ENCODE data around the gene MOCOS.

Gene MOCOS

DNA sequence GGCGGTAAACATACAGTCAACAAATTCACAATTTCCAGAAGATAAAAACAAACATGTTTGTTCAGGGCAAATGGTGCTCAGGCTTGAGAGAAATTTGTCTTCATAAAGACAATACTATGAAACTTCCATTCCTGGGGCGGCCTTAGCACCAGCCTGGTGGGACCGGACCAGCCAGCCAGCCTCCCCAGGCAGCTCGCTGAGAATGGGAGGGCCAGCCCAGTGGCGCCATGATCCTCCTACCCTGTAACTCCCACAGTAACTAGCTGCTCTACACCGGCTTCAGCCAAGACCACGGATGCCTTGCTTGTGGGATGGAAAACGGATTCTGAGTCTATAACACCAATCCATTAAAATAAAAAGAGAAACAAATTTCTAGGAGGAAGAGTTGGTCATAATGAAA, 86.0 kb downstream of the MOCOS start:
- H3K27ac ChIP-seq (ENCODE audit: low read depth, low read length, severe bottlenecking): no peak overlapping the region
- WGBS, 2 experiments (ENCODE audit: insufficient coverage in 2 of 2): 80 to 95% methylated on average over 1 to 4 of the region's 8 CpGs
- H3K4me1 ChIP-seq (ENCODE audit: control insufficient read depth, insufficient read depth, low read length, poor library complexity, severe bottlenecking): no peaks in the 10 kb centered on the region
- H3K36me3 ChIP-seq (ENCODE audit: control insufficient read depth, insufficient read depth, low read length): no peaks in the 10 kb centered on the region
- no peaks in the 10 kb centered on the region for H3K9me3 ChIP-seq (ENCODE audit: control insufficient read depth, low read length)
- no peak overlapping the region for H3K4me3 ChIP-seq (ENCODE audit: extremely low read depth, insufficient read depth, low read length, poor library complexity, severe bottlenecking)

DNA sequence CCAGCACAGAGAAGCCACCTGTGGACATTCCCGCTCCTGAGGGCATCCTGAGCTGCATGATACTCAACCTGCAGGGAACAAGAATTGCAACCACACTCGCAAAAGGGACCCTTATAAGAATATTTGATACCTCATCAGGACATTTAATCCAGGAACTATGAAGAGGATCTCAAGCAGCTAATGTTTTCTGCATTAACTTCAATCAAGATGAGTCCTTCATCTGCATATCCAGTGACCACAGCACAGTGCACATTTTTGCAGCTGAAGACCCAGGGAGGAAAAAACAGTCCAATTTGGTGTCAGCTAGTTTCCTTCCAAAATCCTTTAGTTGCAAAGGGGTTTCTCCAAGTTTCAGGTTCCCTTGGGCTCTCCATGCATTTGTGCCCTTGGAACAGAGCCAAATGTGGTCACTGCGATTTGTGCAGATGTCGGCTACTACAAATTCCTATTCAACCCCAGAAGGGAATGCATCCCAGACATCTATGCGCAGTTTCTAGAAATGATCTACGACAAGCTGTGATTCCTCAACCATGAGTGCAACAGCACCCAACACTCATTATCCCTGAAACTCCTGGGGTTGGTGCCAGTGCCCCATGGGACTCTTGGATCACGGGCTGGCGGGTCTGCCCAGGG, 86.9 kb downstream of the MOCOS start:
- H3K27ac ChIP-seq (ENCODE audit: low read depth, low read length, severe bottlenecking): no peak overlapping the region
- H3K4me3 ChIP-seq (ENCODE audit: extremely low read depth, insufficient read depth, low read length, poor library complexity, severe bottlenecking): no peak overlapping the region
- H3K36me3 ChIP-seq (ENCODE audit: control insufficient read depth, insufficient read depth, low read length): no peaks in the 10 kb centered on the region
- 90 to 93% methylated on average over 7 to 8 of the region's 8 CpGs for WGBS, 2 experiments (ENCODE audit: insufficient coverage in 2 of 2)
- H3K9me3 ChIP-seq (ENCODE audit: control insufficient read depth, low read length): no peaks in the 10 kb centered on the region
- no peaks in the 10 kb centered on the region for H3K4me1 ChIP-seq (ENCODE audit: control insufficient read depth, insufficient read depth, low read length, poor library complexity, severe bottlenecking)

- WGBS, 2 experiments (ENCODE audit: insufficient coverage in 2 of 2): no CpG with 5 or more reads among the region's 1 CpG
- H3K9me3 ChIP-seq (ENCODE audit: control insufficient read depth, low read length): no peaks in the 10 kb centered on the region
Observed at GRCh38 chr18:36275561-36275960, 88.3 kb downstream of the MOCOS start.

GRCh38 chr18:36279001-36279400, 91.7 kb downstream of the MOCOS start:
- Histone ChIP-seq H3K9me3 (ENCODE audit: control insufficient read depth, low read length) (no peaks in the 10 kb centered on the region), H3K36me3 (ENCODE audit: control insufficient read depth, insufficient read depth, low read length) (no peaks in the 10 kb centered on the region), H3K4me1 (ENCODE audit: control insufficient read depth, insufficient read depth, low read length, poor library complexity, severe bottlenecking) (no peaks in the 10 kb centered on the region), H3K4me3 (ENCODE audit: extremely low read depth, insufficient read depth, low read length, poor library complexity, severe bottlenecking) (no peak overlapping the region), H3K27ac (ENCODE audit: low read depth, low read length, severe bottlenecking) (no peak overlapping the region)
- WGBS, 2 experiments (ENCODE audit: insufficient coverage in 2 of 2): 86 to 100% methylated on average over 3 of the region's 3 CpGs

More at GRCh38 chr18:36275561-36275960, 88.3 kb downstream of the MOCOS start:
- Histone ChIP-seq H3K27ac (ENCODE audit: low read depth, low read length, severe bottlenecking) (no peak overlapping the region), H3K4me1 (ENCODE audit: control insufficient read depth, insufficient read depth, low read length, poor library complexity, severe bottlenecking) (no peaks in the 10 kb centered on the region), H3K36me3 (ENCODE audit: control insufficient read depth, insufficient read depth, low read length) (no peaks in the 10 kb centered on the region), H3K4me3 (ENCODE audit: extremely low read depth, insufficient read depth, low read length, poor library complexity, severe bottlenecking) (no peak overlapping the region)

DNA sequence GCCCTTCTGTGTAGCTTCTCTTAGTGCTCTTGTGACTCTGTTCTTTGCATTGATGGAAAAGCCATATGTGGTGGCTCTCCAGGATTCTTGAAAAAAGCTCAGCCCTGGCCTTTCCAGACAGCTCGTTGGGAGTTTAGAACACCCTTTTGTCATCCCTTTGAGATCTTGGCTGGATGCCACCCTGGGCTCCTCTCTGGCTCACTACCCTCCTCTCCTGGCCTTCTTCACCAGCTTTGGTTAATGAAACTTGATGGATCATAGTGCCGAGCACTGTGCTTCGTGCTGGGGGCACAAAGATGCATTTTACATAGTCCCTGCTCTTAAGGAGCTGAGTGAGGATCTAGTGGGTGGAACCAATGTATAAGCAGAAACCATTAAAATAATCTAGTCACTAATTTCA, 94.6 kb downstream of the MOCOS start:
- Histone ChIP-seq H3K9me3 (ENCODE audit: control insufficient read depth, low read length) (no peaks in the 10 kb centered on the region), H3K27ac (ENCODE audit: low read depth, low read length, severe bottlenecking) (no peak overlapping the region), H3K36me3 (ENCODE audit: control insufficient read depth, insufficient read depth, low read length) (no peaks in the 10 kb centered on the region), H3K4me1 (ENCODE audit: control insufficient read depth, insufficient read depth, low read length, poor library complexity, severe bottlenecking) (no peaks in the 10 kb centered on the region), H3K4me3 (ENCODE audit: extremely low read depth, insufficient read depth, low read length, poor library complexity, severe bottlenecking) (no peak overlapping the region)
- 63 to 65% methylated on average over 1 to 2 of the region's 3 CpGs for WGBS, 2 experiments (ENCODE audit: insufficient coverage in 2 of 2)

DNA sequence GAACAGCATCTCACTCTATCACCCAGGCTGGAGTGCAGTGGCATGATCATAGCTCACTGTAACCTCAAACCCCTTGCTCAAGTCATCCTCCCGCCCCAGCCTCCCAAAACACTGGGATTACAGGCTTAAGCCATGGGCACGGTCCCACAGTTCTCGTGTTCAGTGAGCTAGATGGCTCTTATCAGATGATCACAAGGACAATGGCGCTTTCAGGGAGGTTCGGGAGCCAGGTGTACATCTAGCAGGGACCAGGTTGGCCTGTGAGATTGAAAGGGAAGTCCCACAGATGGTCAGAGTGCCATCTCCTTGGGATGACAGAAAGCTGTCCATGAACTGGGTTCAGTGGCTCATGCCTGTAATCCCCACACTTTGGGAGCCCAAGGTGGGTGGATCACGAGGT, 96.2 kb downstream of the MOCOS start:
- Histone ChIP-seq H3K9me3 (ENCODE audit: control insufficient read depth, low read length) (no peaks in the 10 kb centered on the region), H3K27ac (ENCODE audit: low read depth, low read length, severe bottlenecking) (no peak overlapping the region), H3K4me1 (ENCODE audit: control insufficient read depth, insufficient read depth, low read length, poor library complexity, severe bottlenecking) (no peaks in the 10 kb centered on the region), H3K4me3 (ENCODE audit: extremely low read depth, insufficient read depth, low read length, poor library complexity, severe bottlenecking) (no peak overlapping the region), H3K36me3 (ENCODE audit: control insufficient read depth, insufficient read depth, low read length) (no peaks in the 10 kb centered on the region)
- WGBS, 2 experiments (ENCODE audit: insufficient coverage in 2 of 2): 88 to 92% methylated on average over 5 to 6 of the region's 6 CpGs

DNA sequence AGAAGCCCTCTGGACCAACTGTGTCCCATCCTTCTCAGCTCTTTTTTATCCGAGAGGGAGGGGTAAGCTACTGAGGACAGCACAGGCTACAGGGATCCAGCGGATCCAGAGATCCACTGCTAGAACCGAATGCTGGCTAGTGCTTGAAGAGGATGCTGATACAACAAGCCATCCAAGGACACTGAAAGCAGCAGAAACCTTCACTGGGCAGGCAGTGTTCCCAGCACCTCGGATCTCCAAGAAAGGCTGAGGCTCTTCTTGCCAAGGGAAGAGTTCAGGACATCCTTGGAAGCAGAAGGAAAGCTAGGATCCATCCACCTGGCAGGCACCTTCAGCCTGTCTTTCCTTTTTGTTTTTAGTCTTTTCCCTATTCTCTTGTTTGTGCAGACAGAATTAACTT, 97.0 kb downstream of the MOCOS start:
- Histone ChIP-seq H3K27ac (ENCODE audit: low read depth, low read length, severe bottlenecking) (no peak overlapping the region), H3K9me3 (ENCODE audit: control insufficient read depth, low read length) (no peaks in the 10 kb centered on the region), H3K4me3 (ENCODE audit: extremely low read depth, insufficient read depth, low read length, poor library complexity, severe bottlenecking) (no peak overlapping the region), H3K4me1 (ENCODE audit: control insufficient read depth, insufficient read depth, low read length, poor library complexity, severe bottlenecking) (no peaks in the 10 kb centered on the region), H3K36me3 (ENCODE audit: control insufficient read depth, insufficient read depth, low read length) (no peaks in the 10 kb centered on the region)
- WGBS, 2 experiments (ENCODE audit: insufficient coverage in 2 of 2): 64 to 75% methylated on average over 4 of the region's 4 CpGs

- 22% methylated on average over 2 of the region's 6 CpGs; no CpG with 5 or more reads in 1 of the 2 experiments for WGBS, 2 experiments (ENCODE audit: insufficient coverage in 2 of 2)
- H3K27ac ChIP-seq (ENCODE audit: low read depth, low read length, severe bottlenecking): no peak overlapping the region
- H3K4me1 ChIP-seq (ENCODE audit: control insufficient read depth, insufficient read depth, low read length, poor library complexity, severe bottlenecking): no peaks in the 10 kb centered on the region
- H3K9me3 ChIP-seq (ENCODE audit: control insufficient read depth, low read length): no peaks in the 10 kb centered on the region
- H3K4me3 ChIP-seq (ENCODE audit: extremely low read depth, insufficient read depth, low read length, poor library complexity, severe bottlenecking): no peak overlapping the region
- H3K36me3 ChIP-seq (ENCODE audit: control insufficient read depth, insufficient read depth, low read length): no peaks in the 10 kb centered on the region
Observed at GRCh38 chr18:36284671-36285295, 97.5 kb downstream of the MOCOS start.

DNA sequence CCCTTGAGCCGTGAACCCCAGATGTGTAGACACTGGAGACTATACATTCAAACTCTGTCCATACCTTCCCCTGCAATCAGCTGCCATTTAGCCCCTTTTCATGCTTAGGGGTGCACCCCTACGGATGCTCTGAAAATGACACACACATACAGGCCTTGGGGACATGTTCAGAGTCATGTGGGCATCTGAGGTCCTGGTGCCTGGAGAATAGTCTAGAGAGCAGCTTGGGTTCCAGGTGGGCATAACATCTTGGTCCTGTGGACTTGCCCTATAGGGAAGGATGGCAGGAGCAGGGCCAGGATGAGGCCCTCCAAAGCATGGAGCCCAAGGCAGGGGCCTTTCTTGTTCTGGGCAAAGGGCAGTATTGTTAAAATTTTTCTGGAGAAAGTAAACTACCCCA, 100.4 kb downstream of the MOCOS start:
- Histone ChIP-seq H3K4me1 (ENCODE audit: control insufficient read depth, insufficient read depth, low read length, poor library complexity, severe bottlenecking) (no peaks in the 10 kb centered on the region), H3K9me3 (ENCODE audit: control insufficient read depth, low read length) (no peaks in the 10 kb centered on the region), H3K36me3 (ENCODE audit: control insufficient read depth, insufficient read depth, low read length) (no peaks in the 10 kb centered on the region), H3K27ac (ENCODE audit: low read depth, low read length, severe bottlenecking) (no peak overlapping the region), H3K4me3 (ENCODE audit: extremely low read depth, insufficient read depth, low read length, poor library complexity, severe bottlenecking) (no peak overlapping the region)
- 80% methylated on average over 2 of the region's 2 CpGs; no CpG with 5 or more reads in 1 of the 2 experiments for WGBS, 2 experiments (ENCODE audit: insufficient coverage in 2 of 2)

DNA sequence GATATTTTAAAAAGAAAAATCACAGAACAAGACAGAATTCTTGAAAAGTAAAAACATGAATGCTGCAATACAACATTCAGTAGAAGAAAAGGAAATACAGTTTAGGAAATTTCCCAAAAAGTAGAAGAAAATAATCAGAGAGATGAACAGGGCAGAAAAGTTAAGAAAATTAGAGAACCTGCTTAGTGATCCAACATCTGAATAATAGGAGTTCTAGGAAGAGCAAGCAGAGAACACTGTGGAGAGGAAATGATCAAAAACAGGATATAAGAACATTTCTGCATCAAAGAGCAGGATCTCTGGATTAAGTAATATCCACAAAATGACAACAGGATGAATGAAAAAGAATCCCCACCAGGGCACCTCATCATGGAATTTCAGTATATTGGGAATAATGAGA, 101.4 kb downstream of the MOCOS start:
- no peaks in the 10 kb centered on the region for H3K4me1 ChIP-seq (ENCODE audit: control insufficient read depth, insufficient read depth, low read length, poor library complexity, severe bottlenecking)
- H3K36me3 ChIP-seq (ENCODE audit: control insufficient read depth, insufficient read depth, low read length): no peaks in the 10 kb centered on the region
- no peaks in the 10 kb centered on the region for H3K9me3 ChIP-seq (ENCODE audit: control insufficient read depth, low read length)
- H3K4me3 ChIP-seq (ENCODE audit: extremely low read depth, insufficient read depth, low read length, poor library complexity, severe bottlenecking): no peak overlapping the region
- H3K27ac ChIP-seq (ENCODE audit: low read depth, low read length, severe bottlenecking): no peak overlapping the region

- 75 to 100% methylated on average over 1 of the region's 1 CpG for WGBS, 2 experiments (ENCODE audit: insufficient coverage in 2 of 2)
Observed at GRCh38 chr18:36294031-36294430, 106.7 kb downstream of the MOCOS start.

More at GRCh38 chr18:36294031-36294430, 106.7 kb downstream of the MOCOS start:
- Histone ChIP-seq H3K4me3 (ENCODE audit: extremely low read depth, insufficient read depth, low read length, poor library complexity, severe bottlenecking) (no peak overlapping the region), H3K27ac (ENCODE audit: low read depth, low read length, severe bottlenecking) (no peak overlapping the region), H3K4me1 (ENCODE audit: control insufficient read depth, insufficient read depth, low read length, poor library complexity, severe bottlenecking) (peaks cover 2% of the 10 kb centered on the region), H3K9me3 (ENCODE audit: control insufficient read depth, low read length) (peaks cover 1% of the 10 kb centered on the region), H3K36me3 (ENCODE audit: control insufficient read depth, insufficient read depth, low read length) (no peaks in the 10 kb centered on the region)

Data from mesodermal cell (in vitro differentiated cells).